Esophagus muscularis mucosa (tissue), 4 donors: Measurements from ENCODE around the gene TMEM82. TPM values are rescaled to one million over a fixed set of nuclear protein-coding genes. Genes with fewer than 3 reads are reported as not detected.
A peak's percentile ranks its signal among the peaks of the same experiment; 100 is the strongest.

Source experiments
- DNase-seq: peaks from one replicate; pipeline ENCODE4 v3.0.0-alpha.2; 2017; ENCODE audit errors: extremely low spot score
- H3K27ac ChIP-seq, 4 donors: fragments of 200-600 bp; sonication (generic); replicated peaks in 1 of 4; 1 replicate in 3 of 4; 2 replicates in 1 of 4; pipeline ENCODE4 v1.5.1; 2016 to 2019; ENCODE audit warnings: mild to moderate bottlenecking in 1 of 4
- H3K27me3 ChIP-seq, 4 donors: fragments of 200-600 bp; sonication (generic); one replicate each; pipeline versions ENCODE4 v1.5.1 to v1.6.0; 2016 to 2019
- H3K36me3 ChIP-seq, 4 donors: fragments of 200-600 bp; sonication (generic); one replicate each; pipeline ENCODE4 v1.5.1; 2016 to 2019
- H3K4me1 ChIP-seq, 4 donors: fragments of 200-600 bp; sonication (generic); one replicate each; pipeline ENCODE4 v1.5.1; 2016 to 2019
- H3K4me3 ChIP-seq, 4 donors: fragments of 200-600 bp; sonication (generic); 1 replicate in 2 of 4; 2 replicates in 2 of 4; pipeline ENCODE4 v1.5.1; 2016 to 2019; ENCODE audit warnings: mild to moderate bottlenecking in 4 of 4, moderate library complexity in 1 of 4
- H3K9me3 ChIP-seq, 4 donors: fragments of 200-600 bp; sonication (generic); 1 replicate in 3 of 4; 2 replicates in 1 of 4; pipeline ENCODE4 v1.5.1; 2016 to 2019
- EP300 ChIP-seq: sonication (generic); formaldehyde crosslinking; IDR thresholded peaks from one replicate; pipeline ENCODE4 v1.6.1; 2017; ENCODE audit warnings: antibody characterized with exemption
- POLR2A ChIP-seq: fragments of 450-650 bp; IDR thresholded peaks from one replicate; pipeline ENCODE4 v1.6.1; 2017; ENCODE audit warnings: antibody characterized with exemption, moderate library complexity, mild to moderate bottlenecking, low read depth
- POLR2AphosphoS5 ChIP-seq, 2 donors: sonication (generic); formaldehyde crosslinking; IDR thresholded peaks; one replicate each; pipeline ENCODE4 v1.6.1; 2017; ENCODE audit warnings: antibody characterized with exemption in 2 of 2
- WGBS: methylation state at CpG from one replicate; pipeline ENCODE4 v1.1.5; 2018; 5-methylcytosine and 5-hydroxymethylcytosine counted together
- intact Hi-C: fragments of 100-400 bp; cut with DNase I; formaldehyde crosslinking; loops from one replicate; pipeline ENCODE4 v1.15.1; 2023
- total RNA-seq, 4 donors: library from RNA; depleted of rRNA; stranded (reverse); fragments of >200 nt; gene quantifications; one replicate each; pipeline versions ENCODE4 v1.1.0 to v1.2.1, GENCODE V29; 2016
- TF ChIP-seq, protein P1 (sequence below), 3 experiments: fragments of 200-600 bp in 2 of 3; fragments of 450-650 bp in 1 of 3; sonication (generic) in 2 of 3; IDR thresholded peaks; one replicate each; pipeline ENCODE4 v1.5.1; 2017 to 2019; ENCODE audit warnings: antibody characterized with exemption in 3 of 3, mild to moderate bottlenecking in 2 of 3, moderate library complexity in 1 of 3

Gene TMEM82
- total RNA-seq, 4 donors from 2014 or later = not detected

DNA sequence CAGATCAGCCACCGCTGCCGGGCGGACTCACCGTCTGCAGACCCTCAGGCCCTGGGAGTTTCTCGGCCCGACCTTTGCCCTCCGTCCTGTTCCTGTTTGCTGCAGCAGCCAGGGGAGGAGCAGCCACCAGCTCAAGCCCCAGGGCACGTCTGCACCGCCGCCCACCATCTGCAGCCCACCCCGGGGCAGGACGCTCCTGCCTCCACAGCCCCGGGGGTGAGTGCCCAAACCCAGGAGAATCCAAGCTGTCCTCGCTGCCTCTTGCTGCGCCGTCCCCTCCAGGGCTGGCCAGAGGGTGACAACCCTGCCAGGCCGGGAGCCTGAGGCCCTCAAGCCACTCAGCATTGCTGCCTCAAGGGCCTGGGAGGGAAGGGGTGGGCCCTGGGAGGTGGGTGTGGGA, 7.4 kb upstream of the TMEM82 start:
- intact Hi-C loops = no loop called here
- 86% methylated on average over 13 of the region's 17 CpGs for whole genome bisulfite sequencing
- peaks cover 39 to 58% (median 56%) of the 10 kb centered on the region in 4 donors for H3K36me3 ChIP-seq
- DNase-seq = no peak
- H3K27me3 ChIP-seq = no peaks in the 10 kb centered on the region
- peaks cover 12 to 29% (median 23%) of the 10 kb centered on the region in 4 donors for H3K4me1 ChIP-seq
- no peak overlapping the region for H3K4me3 ChIP-seq
- no peaks in the 10 kb centered on the region for H3K9me3 ChIP-seq
- H3K27ac ChIP-seq = no peak overlapping the region
- TF ChIP-seq, protein P1, sequence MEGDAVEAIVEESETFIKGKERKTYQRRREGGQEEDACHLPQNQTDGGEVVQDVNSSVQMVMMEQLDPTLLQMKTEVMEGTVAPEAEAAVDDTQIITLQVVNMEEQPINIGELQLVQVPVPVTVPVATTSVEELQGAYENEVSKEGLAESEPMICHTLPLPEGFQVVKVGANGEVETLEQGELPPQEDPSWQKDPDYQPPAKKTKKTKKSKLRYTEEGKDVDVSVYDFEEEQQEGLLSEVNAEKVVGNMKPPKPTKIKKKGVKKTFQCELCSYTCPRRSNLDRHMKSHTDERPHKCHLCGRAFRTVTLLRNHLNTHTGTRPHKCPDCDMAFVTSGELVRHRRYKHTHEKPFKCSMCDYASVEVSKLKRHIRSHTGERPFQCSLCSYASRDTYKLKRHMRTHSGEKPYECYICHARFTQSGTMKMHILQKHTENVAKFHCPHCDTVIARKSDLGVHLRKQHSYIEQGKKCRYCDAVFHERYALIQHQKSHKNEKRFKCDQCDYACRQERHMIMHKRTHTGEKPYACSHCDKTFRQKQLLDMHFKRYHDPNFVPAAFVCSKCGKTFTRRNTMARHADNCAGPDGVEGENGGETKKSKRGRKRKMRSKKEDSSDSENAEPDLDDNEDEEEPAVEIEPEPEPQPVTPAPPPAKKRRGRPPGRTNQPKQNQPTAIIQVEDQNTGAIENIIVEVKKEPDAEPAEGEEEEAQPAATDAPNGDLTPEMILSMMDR (IDR thresholded peaks at IDR 0.05) = no peak
- TF ChIP-seq POLR2AphosphoS5 (IDR thresholded peaks at IDR 0.05) (no peak), POLR2A (no peak), EP300 (no peak)

DNA sequence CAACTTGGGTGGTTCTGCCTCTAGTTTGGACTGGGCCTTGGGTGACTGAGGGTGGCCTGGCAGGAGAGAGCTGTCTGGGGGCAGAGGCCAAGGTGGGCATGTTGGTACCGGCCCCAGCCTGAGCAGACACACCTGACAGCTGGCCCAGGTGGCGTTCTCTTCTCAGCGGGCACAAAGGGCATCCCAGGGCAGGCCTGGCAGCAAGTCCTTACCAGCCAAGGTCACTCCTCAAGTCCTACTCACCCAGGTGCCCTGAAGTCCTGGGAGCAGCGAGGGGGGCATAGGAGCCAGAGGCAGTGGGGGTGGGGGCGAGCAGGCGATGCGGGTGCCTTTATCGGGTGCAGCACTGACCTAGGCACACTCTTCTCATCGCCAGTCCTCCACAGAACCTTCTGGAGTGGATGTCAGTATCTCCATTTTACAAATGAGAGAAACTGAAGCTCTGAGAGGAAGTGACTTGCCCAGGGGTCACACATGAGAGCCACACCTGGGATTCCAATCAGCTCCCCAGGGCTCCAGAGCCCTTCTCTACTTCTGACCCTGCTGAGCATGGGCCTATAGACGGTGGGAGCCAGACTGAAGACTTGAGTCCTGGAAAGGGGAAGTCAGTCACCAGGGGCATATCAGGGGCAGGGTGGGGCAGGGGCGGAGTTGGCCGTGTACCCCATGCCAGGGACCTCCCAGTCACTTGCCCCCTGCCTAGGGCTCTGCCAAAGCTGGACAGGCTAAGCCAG, 6.8 kb upstream of the TMEM82 start:
- no peak overlapping the region for H3K4me3 ChIP-seq
- no peak for DNase-seq
- no peaks in the 10 kb centered on the region for H3K27me3 ChIP-seq
- 86% methylated on average over 11 of the region's 12 CpGs for WGBS
- peak overlapping the region in 3 of 4 donors; percentile 41 to 44 (median 41) for H3K27ac ChIP-seq
- H3K4me1 ChIP-seq = peaks cover 12 to 29% (median 23%) of the 10 kb centered on the region in 4 donors
- TF ChIP-seq, protein P1 (IDR thresholded peaks at IDR 0.05) = no peak
- no peak for TF ChIP-seq POLR2A
- TF ChIP-seq POLR2AphosphoS5 (IDR thresholded peaks at IDR 0.05) = no peak
- TF ChIP-seq EP300 = no peak
- no peaks in the 10 kb centered on the region for H3K9me3 ChIP-seq
- intact Hi-C loops = no loop called here
- H3K36me3 ChIP-seq = peaks cover 36 to 52% (median 51%) of the 10 kb centered on the region in 4 donors

- intact Hi-C loops = no loop called here
- Histone ChIP-seq H3K27ac (peak within 1 kb of the TSS in 3 of 4 donors; percentile 41 to 44 (median 41)), H3K36me3 (peaks cover 28 to 44% (median 43%) of the 10 kb centered on the region in 4 donors), H3K27me3 (no peaks in the 10 kb centered on the region), H3K9me3 (no peaks in the 10 kb centered on the region), H3K4me3 (no peak within 1 kb of the TSS), H3K4me1 (peaks cover 12 to 32% (median 24%) of the 10 kb centered on the region in 4 donors)
- TF ChIP-seq POLR2AphosphoS5 (IDR thresholded peaks at IDR 0.05) (peak in 1 of 2 donors; percentile 31), POLR2A (no peak)
- 77% methylated on average over 22 of the region's 35 CpGs for WGBS
- no peak for DNase-seq
Observed at GRCh38 chr1:15736038-15736891, 6.0 kb upstream of the TMEM82 start, which contains the start of gene SLC25A34. Gene SLC25A34 (plus strand): TSS chr1:15736258. CDS start chr1:15736486, 228 bp downstream.

DNA sequence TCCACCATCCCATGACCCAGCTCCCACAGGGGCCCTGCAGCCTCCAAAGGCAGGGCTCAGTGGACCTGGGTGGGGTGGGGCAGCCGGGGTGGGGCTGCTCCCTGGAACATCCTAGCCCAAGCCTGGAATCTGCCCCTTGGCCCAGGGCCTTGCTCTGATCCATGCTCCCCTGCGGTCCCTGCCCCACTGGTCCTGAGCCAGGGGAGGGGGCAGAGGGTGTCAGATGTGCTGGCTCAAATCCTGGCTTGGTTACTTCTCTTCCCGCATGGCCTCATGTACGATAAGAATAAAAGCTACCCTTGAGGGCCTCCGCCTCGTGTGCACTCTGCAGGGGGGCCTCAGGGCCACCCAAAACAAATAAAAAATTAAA, 5.4 kb upstream of the TMEM82 start:
- WGBS = 86% methylated on average over 5 of the region's 6 CpGs
- TF ChIP-seq POLR2AphosphoS5 (IDR thresholded peaks at IDR 0.05) (no peak), EP300 (no peak), POLR2A (no peak)
- TF ChIP-seq, protein P1 (IDR thresholded peaks at IDR 0.05) = no peak
- Histone ChIP-seq H3K4me1 (peaks cover 16 to 36% (median 26%) of the 10 kb centered on the region in 4 donors), H3K4me3 (no peak overlapping the region), H3K27ac (peak overlapping the region in 2 of 4 donors; percentile 41 to 44), H3K36me3 (peaks cover 22 to 38% (median 37%) of the 10 kb centered on the region in 4 donors), H3K27me3 (no peaks in the 10 kb centered on the region), H3K9me3 (no peaks in the 10 kb centered on the region)
- DNase-seq = no peak
- intact Hi-C loops = no loop called here
